Activated T-helper 2 cell treated with anti-CD3 and anti-CD28 coated beads, Interferon-gamma antibody, Interleukin-2, Interleukin-4, amounts not matched to agents 10 μg/mL and 5 μg/mL and 100 μg/mL, durations not matched to agents 14 hours and 24 hours and 36 hours (primary cell): ENCODE measurements around the gene EIF1AY. TPM values are rescaled to one million over a fixed set of nuclear protein-coding genes. Genes with fewer than 3 reads are reported as not detected.

Experiments used
- DNase-seq: peaks from one replicate; pipeline ENCODE4 v3.0.0; 2021; ENCODE audit warnings: low spot score
- H3K27ac Mint-ChIP-seq: one replicate; pipeline ENCODE4 v1.8.0; 2021; ENCODE audit warnings: mixed read lengths
- H3K27me3 Mint-ChIP-seq: one replicate; pipeline ENCODE4 v1.8.0; 2021; ENCODE audit warnings: low read depth, mixed read lengths
- H3K36me3 Mint-ChIP-seq: one replicate; pipeline ENCODE4 v1.8.0; 2021; ENCODE audit warnings: low read depth, mixed read lengths
- H3K4me1 Mint-ChIP-seq: one replicate; pipeline ENCODE4 v1.8.0; 2021; ENCODE audit warnings: low read depth, mixed read lengths
- H3K4me3 Mint-ChIP-seq: one replicate; pipeline ENCODE4 v1.8.0; 2021; ENCODE audit warnings: low read depth, mild to moderate bottlenecking, moderate library complexity, mixed read lengths
- H3K9me3 Mint-ChIP-seq: one replicate; pipeline ENCODE4 v1.8.0; 2021; ENCODE audit warnings: mixed read lengths
- intact Hi-C: fragments of 100-400 bp; cut with micrococcal nuclease; formaldehyde crosslinking; loops from one replicate; pipeline ENCODE4 v1.15.1; 2023
- total RNA-seq: library from RNA; stranded (reverse); gene quantifications from 2 replicates; pipeline ENCODE4 v1.2.3, GENCODE V29; 2022

The EIF1AY gene
- total RNA-seq, 1 donor from 2014 or later, result 77.3 TPM

DNA sequence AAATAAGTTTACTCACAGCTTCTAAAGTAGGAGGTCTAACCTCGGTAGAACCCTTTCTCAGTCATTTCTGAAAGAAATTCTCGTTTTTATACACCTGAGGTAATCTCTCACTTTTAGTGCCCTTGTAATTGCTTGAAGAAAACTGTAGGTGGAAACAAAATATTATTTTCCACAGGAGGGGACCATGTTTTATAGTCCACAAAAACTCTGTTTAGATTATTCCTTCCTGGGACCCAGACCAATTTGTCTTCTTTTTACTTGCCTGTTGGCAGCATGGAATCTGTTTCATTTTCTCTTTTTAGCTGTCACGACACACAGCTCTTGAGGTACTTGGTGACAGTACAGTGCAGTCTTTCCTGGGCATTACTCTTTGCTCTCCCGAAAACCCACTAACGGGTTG, 930 bp downstream of the EIF1AY start:
- Mint-ChIP-seq H3K4me3 (peak overlapping the region; percentile 94), H3K27me3 (no peaks in the 10 kb centered on the region), H3K36me3 (peaks cover 27% of the 10 kb centered on the region), H3K4me1 (peaks cover 26% of the 10 kb centered on the region), H3K9me3 (peaks cover 6% of the 10 kb centered on the region), H3K27ac (peak overlapping the region; percentile 98)
- DNase-seq, result no peak
- intact Hi-C loops, result loop anchor here (5.0 to 10.0 kb wide), 3 partner anchors 558 to 832 kb away; partner anchors contain the start of gene KDM5D

DNA sequence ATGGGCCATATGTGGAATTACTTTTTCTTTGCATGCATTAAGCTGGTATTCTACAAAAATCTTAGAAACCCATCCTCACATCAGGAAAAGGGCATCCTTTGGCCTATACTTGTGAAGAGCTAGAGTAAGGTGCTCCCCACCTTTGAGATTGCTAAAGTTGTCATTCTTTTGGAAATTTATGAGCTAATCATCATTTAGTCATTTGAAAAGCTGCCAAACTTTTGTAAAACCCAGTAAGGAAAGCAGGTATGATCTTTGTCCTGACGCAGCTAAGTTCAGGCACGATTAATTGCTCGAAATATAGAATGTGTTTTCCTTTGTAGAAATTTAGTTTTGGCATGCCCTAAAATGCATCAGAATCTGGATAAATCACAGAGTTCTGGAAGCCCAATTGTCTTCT, 2.6 kb downstream of the EIF1AY start:
- H3K27me3 Mint-ChIP-seq, result no peaks in the 10 kb centered on the region
- peaks cover 2% of the 10 kb centered on the region for H3K9me3 Mint-ChIP-seq
- H3K4me3 Mint-ChIP-seq, result peak overlapping the region; percentile 72
- no peak overlapping the region for H3K27ac Mint-ChIP-seq
- DNase-seq, result no peak
- intact Hi-C loops, result loop anchor here (5.0 to 10.0 kb wide), 3 partner anchors 557 to 833 kb away; partner anchors contain the start of gene KDM5D
- H3K36me3 Mint-ChIP-seq, result peaks cover 30% of the 10 kb centered on the region
- peaks cover 19% of the 10 kb centered on the region for H3K4me1 Mint-ChIP-seq

DNA sequence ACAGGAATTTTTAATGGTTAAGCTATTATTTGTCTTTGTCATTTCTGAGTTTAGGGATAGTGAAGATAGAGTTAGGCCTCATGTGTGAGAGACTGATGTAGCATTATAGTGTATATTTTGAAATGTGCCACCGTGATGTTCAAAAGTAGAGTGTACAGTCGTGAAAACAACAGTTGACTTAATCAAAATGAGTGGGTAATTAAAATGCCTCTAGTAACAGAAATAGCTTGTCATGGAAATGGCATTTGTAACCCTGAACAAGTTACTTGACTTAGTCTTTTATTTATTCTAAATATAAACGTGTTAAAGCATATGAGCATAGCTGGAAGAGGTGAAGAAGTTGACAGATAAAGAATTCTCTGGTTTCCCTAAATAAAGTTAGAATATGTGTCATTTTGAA, 6.1 kb downstream of the EIF1AY start:
- intact Hi-C loops, result no loop called here
- peaks cover 17% of the 10 kb centered on the region for H3K4me1 Mint-ChIP-seq
- H3K27ac Mint-ChIP-seq, result no peak overlapping the region

DNA sequence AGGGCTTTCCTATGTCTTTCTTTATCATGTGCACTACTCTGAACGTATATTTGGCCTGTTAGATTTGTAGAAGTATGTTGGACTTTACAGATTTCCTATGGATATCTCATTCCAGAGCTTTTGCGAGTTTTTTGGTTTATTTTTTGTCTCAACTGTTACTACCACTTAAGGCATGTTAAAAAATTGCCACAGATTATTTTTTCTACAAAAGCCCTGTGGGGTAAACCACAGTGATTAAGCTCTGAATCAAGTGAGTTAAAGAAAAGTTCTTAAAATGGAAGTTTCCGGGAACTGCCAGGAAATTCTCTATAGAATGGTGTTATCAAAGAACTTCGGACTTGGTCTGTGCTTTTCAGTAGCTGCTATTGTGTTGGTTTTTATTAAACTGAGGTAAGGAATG, 10.6 kb downstream of the EIF1AY start:
- DNase-seq, result no peak
- H3K27me3 Mint-ChIP-seq, result no peaks in the 10 kb centered on the region
- intact Hi-C loops, result no loop called here
- H3K9me3 Mint-ChIP-seq, result no peaks in the 10 kb centered on the region
- peaks cover 48% of the 10 kb centered on the region for H3K36me3 Mint-ChIP-seq
- no peak overlapping the region for H3K4me3 Mint-ChIP-seq
- H3K4me1 Mint-ChIP-seq, result peaks cover 5% of the 10 kb centered on the region
- peak overlapping the region; percentile 39 for H3K27ac Mint-ChIP-seq

More for the DNA sequence above, 6.1 kb downstream of the EIF1AY start:
- Mint-ChIP-seq H3K9me3 (no peaks in the 10 kb centered on the region), H3K4me3 (no peak overlapping the region), H3K36me3 (peaks cover 44% of the 10 kb centered on the region), H3K27me3 (no peaks in the 10 kb centered on the region)
- no peak for DNase-seq

Other genes starting within 250 kb of the EIF1AY start
- gene RPS4Y2, start 180.3 kb downstream of the EIF1AY start, total RNA-seq, result not detected in 2 replicates